Keratinocyte (primary cell): ENCODE measurements around the gene ATP8A2.

Source experiments
- CTCF ChIP-seq, 3 experiments: IDR thresholded peaks in 1 of 3; conservative IDR thresholded peaks in 1 of 3; optimal IDR thresholded peaks in 1 of 3; 2 replicates in 2 of 3; 3 replicates in 1 of 3; pipeline versions ENCODE3 to v1.5.1; 2011; ENCODE audit warnings: low read length in 3 of 3, mild to moderate bottlenecking in 3 of 3, moderate library complexity in 2 of 3, control low read depth in 1 of 3, inconsistent platforms in 1 of 3; ENCODE audit not compliant: insufficient read depth in 2 of 3; ENCODE audit errors: extremely low read depth in 1 of 3
- EZH2 ChIP-seq: IDR thresholded peaks from one replicate; pipeline ENCODE4 v1.6.1; 2012; ENCODE audit warnings: inconsistent platforms, mild to moderate bottlenecking, low read length, moderate library complexity

- TF ChIP-seq CTCF (optimal IDR thresholded peaks at IDR 0.05 in 1 of 3, IDR thresholded peaks at IDR 0.05 in 1 of 3, conservative IDR thresholded peaks at IDR 0.05 in 1 of 3; ENCODE audit: extremely low read depth in 1 of 3, insufficient read depth in 2 of 3, low read length in 3 of 3) (no peak), EZH2 (no peak)
These were observed 551.7 kb downstream of the ATP8A2 start for GRCh38 chr13:25923217-25924085.
